Measurements from ENCODE around the gene NDRG4. TPM values are rescaled to one million over a fixed set of nuclear protein-coding genes. Genes with fewer than 3 reads are reported as not detected.

Gene NDRG4
- total and polyA plus RNA-seq, 2 donors from 2014 or later = 1.7 to 5.7 TPM

DNA sequence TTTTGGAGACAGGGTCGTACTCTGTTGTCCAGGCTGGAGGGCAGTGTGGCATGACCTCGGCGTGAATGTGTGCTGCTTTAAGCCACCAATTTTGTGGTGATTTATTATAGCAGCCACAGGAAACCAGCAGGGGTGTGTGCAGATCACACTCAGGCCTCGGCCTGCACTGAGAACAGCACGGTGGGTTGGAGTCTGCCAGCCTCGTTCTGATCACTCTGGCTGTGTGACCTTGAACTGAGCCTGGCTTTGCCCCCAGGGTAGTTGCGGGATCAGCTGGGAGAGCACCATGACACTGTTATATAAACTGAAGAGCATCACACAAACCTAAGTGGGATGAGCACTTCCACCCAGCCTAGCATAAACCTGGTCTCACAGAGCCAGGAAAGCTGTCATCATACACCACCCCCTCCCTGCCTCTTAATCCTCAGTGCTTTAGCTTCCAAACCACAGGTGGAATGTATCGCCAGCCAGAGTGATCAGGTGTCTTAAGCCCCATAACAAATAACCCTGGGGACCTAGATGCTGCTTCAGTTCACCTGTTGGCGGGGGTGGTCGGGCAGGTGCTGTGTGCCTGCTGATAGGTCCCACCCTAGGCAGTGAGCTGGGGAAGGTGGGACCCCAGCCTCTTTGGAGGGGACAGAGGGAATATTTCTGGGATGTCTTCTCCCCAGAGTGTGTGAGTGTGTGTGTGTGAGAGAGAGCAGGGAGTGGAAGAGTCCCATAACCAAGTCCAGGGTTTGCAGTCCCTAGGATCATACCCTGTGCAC lies 28.6 kb upstream of the NDRG4 start:
- intact Hi-C loops (cut with DNase I) = no loop called here
- no peaks in the 10 kb centered on the region for H3K36me3 ChIP-seq (ENCODE audit: control insufficient read depth in 2 of 3, insufficient read depth in 3 of 3, low read length in 3 of 3)
- H3K4me1 ChIP-seq (ENCODE audit: control insufficient read depth in 2 of 3, insufficient read depth in 2 of 3, low read depth in 1 of 3, low read length in 3 of 3) = no peaks in the 10 kb centered on the region
- no peak overlapping the region for H3K9ac ChIP-seq (ENCODE audit: low read length in 3 of 3)
- H3K4me3 ChIP-seq (ENCODE audit: low read length in 3 of 3) = no peak overlapping the region
- DNase-seq (peak in 1 of 5 donors; percentile 33), FAIRE-seq (no peak)
- TF ChIP-seq, protein P1, sequence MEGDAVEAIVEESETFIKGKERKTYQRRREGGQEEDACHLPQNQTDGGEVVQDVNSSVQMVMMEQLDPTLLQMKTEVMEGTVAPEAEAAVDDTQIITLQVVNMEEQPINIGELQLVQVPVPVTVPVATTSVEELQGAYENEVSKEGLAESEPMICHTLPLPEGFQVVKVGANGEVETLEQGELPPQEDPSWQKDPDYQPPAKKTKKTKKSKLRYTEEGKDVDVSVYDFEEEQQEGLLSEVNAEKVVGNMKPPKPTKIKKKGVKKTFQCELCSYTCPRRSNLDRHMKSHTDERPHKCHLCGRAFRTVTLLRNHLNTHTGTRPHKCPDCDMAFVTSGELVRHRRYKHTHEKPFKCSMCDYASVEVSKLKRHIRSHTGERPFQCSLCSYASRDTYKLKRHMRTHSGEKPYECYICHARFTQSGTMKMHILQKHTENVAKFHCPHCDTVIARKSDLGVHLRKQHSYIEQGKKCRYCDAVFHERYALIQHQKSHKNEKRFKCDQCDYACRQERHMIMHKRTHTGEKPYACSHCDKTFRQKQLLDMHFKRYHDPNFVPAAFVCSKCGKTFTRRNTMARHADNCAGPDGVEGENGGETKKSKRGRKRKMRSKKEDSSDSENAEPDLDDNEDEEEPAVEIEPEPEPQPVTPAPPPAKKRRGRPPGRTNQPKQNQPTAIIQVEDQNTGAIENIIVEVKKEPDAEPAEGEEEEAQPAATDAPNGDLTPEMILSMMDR (IDR thresholded peaks at IDR 0.05; ENCODE audit: borderline replicate concordance, extremely low read depth, insufficient read depth) = no peak
- no peaks in the 10 kb centered on the region for H3K9me3 ChIP-seq (ENCODE audit: control insufficient read depth in 2 of 3, insufficient read depth in 1 of 3, low read length in 3 of 3)
- H3K27ac ChIP-seq (ENCODE audit: low read depth in 2 of 2, low read length in 2 of 2) = no peak overlapping the region
- peaks cover 5% of the 10 kb centered on the region for H3K27me3 ChIP-seq (ENCODE audit: control insufficient read depth, insufficient read depth, low read length)

- no peak for FAIRE-seq
- no peak overlapping the region for H3K27ac ChIP-seq (ENCODE audit: low read depth in 2 of 2, low read length in 2 of 2)
- no peaks in the 10 kb centered on the region for H3K36me3 ChIP-seq (ENCODE audit: control insufficient read depth in 2 of 3, insufficient read depth in 3 of 3, low read length in 3 of 3)
- no peaks in the 10 kb centered on the region for H3K9me3 ChIP-seq (ENCODE audit: control insufficient read depth in 2 of 3, insufficient read depth in 1 of 3, low read length in 3 of 3)
- no peak overlapping the region for H3K9ac ChIP-seq (ENCODE audit: low read length in 3 of 3)
- no peak overlapping the region for H3K4me3 ChIP-seq (ENCODE audit: low read length in 3 of 3)
- TF ChIP-seq, protein P1 (IDR thresholded peaks at IDR 0.05; ENCODE audit: borderline replicate concordance, extremely low read depth, insufficient read depth) = no peak
- H3K4me1 ChIP-seq (ENCODE audit: control insufficient read depth in 2 of 3, insufficient read depth in 2 of 3, low read depth in 1 of 3, low read length in 3 of 3) = no peaks in the 10 kb centered on the region
- no peaks in the 10 kb centered on the region for H3K27me3 ChIP-seq (ENCODE audit: control insufficient read depth, insufficient read depth, low read length)
- intact Hi-C loops (cut with DNase I) = no loop called here
- peak in 1 of 5 donors; percentile 51 for DNase-seq
Measured at GRCh38 chr16:58472266-58472665, 27.7 kb upstream of the NDRG4 start.

GRCh38 chr16:58472827-58473226 lies 27.1 kb upstream of the NDRG4 start:
- intact Hi-C loops (cut with DNase I) = no loop called here
- no peaks in the 10 kb centered on the region for H3K9me3 ChIP-seq (ENCODE audit: control insufficient read depth in 2 of 3, insufficient read depth in 1 of 3, low read length in 3 of 3)
- FAIRE-seq = no peak
- H3K4me3 ChIP-seq (ENCODE audit: low read length in 3 of 3) = no peak overlapping the region
- no peak for DNase-seq
- no peak overlapping the region for H3K27ac ChIP-seq (ENCODE audit: low read depth in 2 of 2, low read length in 2 of 2)
- no peaks in the 10 kb centered on the region for H3K27me3 ChIP-seq (ENCODE audit: control insufficient read depth, insufficient read depth, low read length)
- no peaks in the 10 kb centered on the region for H3K36me3 ChIP-seq (ENCODE audit: control insufficient read depth in 2 of 3, insufficient read depth in 3 of 3, low read length in 3 of 3)
- TF ChIP-seq, protein P1 (IDR thresholded peaks at IDR 0.05; ENCODE audit: borderline replicate concordance, extremely low read depth, insufficient read depth) = no peak
- H3K4me1 ChIP-seq (ENCODE audit: control insufficient read depth in 2 of 3, insufficient read depth in 2 of 3, low read depth in 1 of 3, low read length in 3 of 3) = no peaks in the 10 kb centered on the region
- no peak overlapping the region for H3K9ac ChIP-seq (ENCODE audit: low read length in 3 of 3)

Measured in kidney (tissue), 14 donors.